A549 treated with AZD9567 at 1 μM for 4 hours (cell line): ENCODE results near the gene POM121L12. TPM values are rescaled to one million over a fixed set of nuclear protein-coding genes. Genes with fewer than 3 reads are reported as not detected.

Source experiments
- total RNA-seq: library from RNA; stranded (reverse); fragments of 200-300 nt; extraction: Qiagen RNA extraction; gene quantifications from 5 replicates; pipeline ENCODE4 v1.2.3, GENCODE V29; 2022; ENCODE audit not compliant: insufficient read depth

The POM121L12 gene
- not detected in 5 replicates for total RNA-seq

GRCh38 chr7:53035499-53036412, at the start of gene POM121L12:
Gene POM121L12 (plus strand): TSS chr7:53035633. CDS start chr7:53035672, 39 bp downstream.

